LNCAP (cell line): ENCODE measurements around the gene SMIM10L2A.

Experiments used
- TF ChIP-seq, protein P1 (sequence below): fragments of 450-650 bp; IDR thresholded peaks from 2 replicates; pipeline ENCODE4 v1.5.1; 2017; ENCODE audit warnings: mild to moderate bottlenecking

SMIM10L2A gene

GRCh38 chrX:135434258-135435138 is 12.8 kb downstream of the SMIM10L2A start:
- TF ChIP-seq, protein P1, sequence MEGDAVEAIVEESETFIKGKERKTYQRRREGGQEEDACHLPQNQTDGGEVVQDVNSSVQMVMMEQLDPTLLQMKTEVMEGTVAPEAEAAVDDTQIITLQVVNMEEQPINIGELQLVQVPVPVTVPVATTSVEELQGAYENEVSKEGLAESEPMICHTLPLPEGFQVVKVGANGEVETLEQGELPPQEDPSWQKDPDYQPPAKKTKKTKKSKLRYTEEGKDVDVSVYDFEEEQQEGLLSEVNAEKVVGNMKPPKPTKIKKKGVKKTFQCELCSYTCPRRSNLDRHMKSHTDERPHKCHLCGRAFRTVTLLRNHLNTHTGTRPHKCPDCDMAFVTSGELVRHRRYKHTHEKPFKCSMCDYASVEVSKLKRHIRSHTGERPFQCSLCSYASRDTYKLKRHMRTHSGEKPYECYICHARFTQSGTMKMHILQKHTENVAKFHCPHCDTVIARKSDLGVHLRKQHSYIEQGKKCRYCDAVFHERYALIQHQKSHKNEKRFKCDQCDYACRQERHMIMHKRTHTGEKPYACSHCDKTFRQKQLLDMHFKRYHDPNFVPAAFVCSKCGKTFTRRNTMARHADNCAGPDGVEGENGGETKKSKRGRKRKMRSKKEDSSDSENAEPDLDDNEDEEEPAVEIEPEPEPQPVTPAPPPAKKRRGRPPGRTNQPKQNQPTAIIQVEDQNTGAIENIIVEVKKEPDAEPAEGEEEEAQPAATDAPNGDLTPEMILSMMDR: no peak

DNA sequence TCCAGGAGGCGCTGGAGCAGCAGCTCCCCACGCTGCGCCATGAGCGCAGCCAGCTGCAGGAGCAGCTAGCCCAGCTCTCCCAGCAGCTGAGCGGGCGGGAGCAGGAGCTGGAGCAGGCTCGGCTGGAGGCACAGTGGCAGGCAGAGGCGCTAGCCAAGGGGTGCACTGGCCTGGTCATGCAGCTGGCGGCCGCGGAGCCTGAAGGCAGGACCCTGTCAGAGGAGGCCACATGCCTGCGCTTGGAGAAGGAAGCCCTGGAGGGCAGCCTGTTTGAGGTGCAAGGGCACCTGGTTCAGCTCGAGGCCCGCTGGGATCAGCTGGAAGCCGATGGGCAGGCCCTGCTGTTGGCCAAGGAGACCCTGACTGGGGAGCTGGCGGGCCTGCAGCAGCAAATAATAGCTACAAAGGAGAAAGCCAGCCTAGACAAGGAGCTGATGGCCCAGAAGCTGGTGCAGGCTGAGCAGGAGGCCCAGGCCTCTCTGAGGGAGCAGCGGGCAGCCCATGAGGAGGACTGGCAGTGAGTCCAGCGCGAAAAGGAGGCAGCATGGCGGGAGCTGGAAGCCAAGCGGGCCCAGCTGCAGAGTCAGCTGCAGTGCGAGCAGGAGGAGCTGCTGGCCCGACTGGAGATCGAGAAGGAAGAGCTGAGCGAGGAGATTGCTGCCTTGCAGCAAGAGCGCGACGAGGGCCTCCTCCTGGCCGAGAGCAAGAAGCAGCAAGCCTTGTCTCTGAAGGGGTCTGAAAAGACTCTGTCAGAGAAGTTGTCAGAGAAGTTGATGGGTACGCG is 13.6 kb downstream of the SMIM10L2A start:
- TF ChIP-seq, protein P1: no peak

- TF ChIP-seq, protein P1: no peak
Observed at GRCh38 chrX:135435933-135436332, 14.2 kb downstream of the SMIM10L2A start.

GRCh38 chrX:135436456-135436855 is 14.7 kb downstream of the SMIM10L2A start:
- TF ChIP-seq, protein P1: no peak

DNA sequence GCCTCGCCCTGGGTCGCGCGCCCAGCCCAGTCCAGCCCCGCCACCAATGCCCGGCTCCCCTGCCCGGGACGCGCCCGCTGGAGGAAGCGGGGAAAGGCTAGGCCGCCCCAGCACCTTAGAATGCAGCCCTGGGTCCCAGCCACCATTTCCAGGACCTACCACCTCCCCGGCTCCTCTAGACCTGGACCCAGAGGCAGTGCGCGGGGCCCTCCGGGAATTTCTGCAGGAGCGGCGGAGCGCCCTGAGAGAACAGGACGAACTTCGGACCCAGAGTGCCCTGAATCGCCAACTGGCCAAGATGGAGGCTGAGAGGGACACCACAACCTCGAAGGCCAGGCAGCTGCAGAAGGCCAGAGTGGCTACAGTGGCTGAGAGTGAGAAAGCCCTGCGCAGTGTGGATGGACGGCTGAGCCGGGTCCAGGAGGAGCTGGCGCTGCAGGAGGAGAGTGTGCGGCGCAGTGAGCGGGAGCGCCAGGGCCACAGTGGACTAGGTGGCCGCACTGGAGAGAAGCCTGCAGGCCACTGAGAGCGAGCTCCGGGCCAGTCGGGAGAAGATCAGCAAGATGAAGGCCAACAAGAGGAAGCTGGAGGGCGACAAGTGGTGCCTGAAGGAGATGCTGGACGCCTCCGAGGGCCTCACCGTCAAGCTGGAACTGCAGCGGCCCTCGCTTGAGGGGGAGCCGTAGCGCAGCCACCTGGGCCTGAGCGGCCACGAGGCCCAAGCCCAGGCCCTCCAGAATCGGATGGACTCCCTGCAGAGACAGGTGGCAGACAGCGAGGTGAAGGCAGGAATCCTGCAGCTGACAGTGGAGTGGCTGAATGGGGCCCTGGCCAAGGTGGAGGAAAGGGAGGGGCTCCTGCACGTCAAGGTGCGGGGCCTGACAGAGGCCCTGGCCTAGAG is 15.5 kb downstream of the SMIM10L2A start:
- TF ChIP-seq, protein P1: no peak

GRCh38 chrX:135437867-135438733 is 16.4 kb downstream of the SMIM10L2A start:
- TF ChIP-seq, protein P1: no peak
